Mammary epithelial cell (primary cell): ENCODE measurements around the gene PKDREJ.

Experiments used
- CTCF ChIP-seq, 2 donors: IDR thresholded peaks in 1 of 2; conservative IDR thresholded peaks in 1 of 2; 2 replicates each; pipeline ENCODE4 v1.5.1; 2011 to 2012; ENCODE audit warnings: inconsistent platforms in 2 of 2, low read length in 2 of 2, mild to moderate bottlenecking in 2 of 2, control low read depth in 1 of 2, low read depth in 1 of 2; ENCODE audit not compliant: insufficient read depth in 1 of 2; ENCODE audit errors: extremely low read depth in 1 of 2
- EZH2 ChIP-seq: IDR thresholded peaks from 2 replicates; pipeline ENCODE4 v1.6.1; 2012; ENCODE audit warnings: low read length, inconsistent platforms, borderline replicate concordance

- TF ChIP-seq CTCF (conservative IDR thresholded peaks at IDR 0.05 in 1 of 2, IDR thresholded peaks at IDR 0.05 in 1 of 2; ENCODE audit: extremely low read depth in 1 of 2, insufficient read depth in 1 of 2, low read depth in 1 of 2, low read length in 2 of 2) (no peak), EZH2 (no peak)
These were observed 24.1 kb upstream of the PKDREJ start for GRCh38 chr22:46286941-46287872.
